K562 (cell line): Measurements from ENCODE around the gene ZNF787. TPM values are rescaled to one million over a fixed set of nuclear protein-coding genes. Genes with fewer than 3 reads are reported as not detected.

Experiments
- CBFA2T3 ChIP-seq: fragments of 450-650 bp; IDR thresholded peaks from 2 replicates; pipeline ENCODE4 v1.6.1; 2017
- CHD7 ChIP-seq: fragments of 200-600 bp; sonication (generic); IDR thresholded peaks from one replicate; pipeline ENCODE4 v1.6.1; 2012; ENCODE audit warnings: mild to moderate bottlenecking, low read depth, low read length, inconsistent platforms
- FOSL1 ChIP-seq: fragments of 200-800 bp; sonication (Bioruptor generic); conservative IDR thresholded peaks from 2 replicates; pipeline ENCODE4 v1.6.1; 2016; ENCODE audit warnings: missing genetic modification characterization, missing compliant biosample characterization
- SMC3 ChIP-seq: conservative IDR thresholded peaks from 2 replicates; pipeline ENCODE4 v1.6.1; 2011; ENCODE audit warnings: low read depth, low read length, improper control_type of control experiment; ENCODE audit not compliant: insufficient read depth
- YBX1 ChIP-seq: fragments of 450-650 bp; IDR thresholded peaks from 2 replicates; pipeline ENCODE4 v1.7.1; 2016; ENCODE audit warnings: mild to moderate bottlenecking
- ZFP36 ChIP-seq: fragments of 150-350 bp; IDR thresholded peaks from 2 replicates; pipeline ENCODE4 v1.6.1; 2018; ENCODE audit warnings: low read length, low read depth; ENCODE audit not compliant: partially characterized antibody
- ZKSCAN8 ChIP-seq: fragments of 200-800 bp; sonication (Bioruptor generic); IDR thresholded peaks from 2 replicates; pipeline ENCODE4 v1.6.1; 2016; ENCODE audit warnings: missing genetic modification characterization, missing compliant biosample characterization
- ZNF780A ChIP-seq: fragments of 250-450 bp; sonication (Bioruptor Pico); IDR thresholded peaks from 2 replicates; pipeline ENCODE4 v1.5.0; 2021; ENCODE audit warnings: mild to moderate bottlenecking
- polyA plus RNA-seq, 8 experiments: library from polyadenylated mRNA; depleted of rRNA in 4 of 8; stranded (reverse) in 5 of 8; unstranded in 3 of 8; fragments of >200 nt; fragmentation: Nextera tagmentation in 2 of 8; fragmentation: Illumina TruSeq in 1 of 8; extraction: Ambion mirVana in 2 of 8; extraction: Trizol in 1 of 8; gene quantifications; 2 replicates each; pipeline versions ENCODE4 v1.2.1 to v1.2.3, GENCODE V29; 2011 to 2014; ENCODE audit warnings: inconsistent platforms in 1 of 8, missing spikeins in 1 of 8
- total RNA-seq, 7 experiments: library from RNA; depleted of rRNA in 6 of 7; stranded (reverse); fragments of >200 nt in 6 of 7; fragmentation: Illumina TruSeq in 2 of 7; extraction: Trizol in 2 of 7; gene quantifications; 2 replicates each; pipeline versions ENCODE4 v1.2.1 to v1.2.3, GENCODE V29; 2011 to 2021; ENCODE audit warnings: low replicate concordance in 1 of 7
- TF ChIP-seq, protein P1 (sequence below): sonication (generic); formaldehyde crosslinking; IDR thresholded peaks from 2 replicates; pipeline ENCODE4 v1.8.0; 2023; ENCODE audit warnings: missing genetic modification reagents, mild to moderate bottlenecking, borderline replicate concordance

ZNF787 gene
- total and polyA plus RNA-seq, 9 of the 15 experiments (the other 6 are each of a cell fraction or from before 2014, with no cell fraction given): 0.45 to 77.6 (median 7.3) TPM

DNA sequence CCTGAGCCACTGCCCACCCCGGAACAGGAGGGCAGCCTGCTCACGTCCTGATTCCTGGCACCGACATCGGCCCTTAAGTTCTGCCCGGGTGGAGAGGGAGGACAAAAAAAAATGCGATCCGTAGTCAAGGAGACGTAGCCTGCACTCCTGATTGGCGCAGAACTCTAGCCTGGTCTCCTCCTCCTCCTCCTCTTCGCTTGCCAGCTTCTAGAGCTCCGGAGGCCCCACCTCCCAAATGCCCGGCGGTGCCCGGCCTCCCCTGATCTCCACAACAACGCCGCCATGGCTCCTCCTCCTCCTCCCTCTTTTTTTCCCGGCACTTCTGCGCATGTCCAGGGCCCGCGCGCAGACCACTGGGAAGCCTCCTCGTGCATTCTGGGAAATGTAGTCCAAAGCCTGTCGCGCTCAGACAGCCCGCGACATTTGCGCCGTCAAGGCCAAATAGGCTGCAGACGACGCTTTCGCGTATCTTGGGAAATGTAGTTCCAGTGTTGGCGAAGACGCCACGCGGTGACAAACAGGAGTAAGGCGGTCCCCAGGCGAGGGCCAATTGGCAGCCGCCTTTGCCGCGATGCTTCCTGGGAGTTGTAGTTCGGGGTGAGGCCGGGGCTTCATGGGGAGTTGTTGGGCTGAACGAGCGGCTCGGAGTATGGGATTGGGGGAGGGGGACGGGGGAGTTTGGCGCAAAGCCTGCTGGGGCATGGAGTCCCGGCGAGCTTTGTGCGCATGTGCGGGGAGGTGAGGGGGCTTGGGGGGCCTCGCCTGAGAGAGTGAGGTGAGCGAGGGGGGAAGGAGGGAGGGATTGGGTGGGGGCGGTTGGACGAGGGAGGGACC is 19.7 kb upstream of the ZNF787 start, which contains the start of gene ZNF444 (continued):
- TF ChIP-seq CHD7 (no peak), CBFA2T3 (no peak), ZKSCAN8 (no peak), YBX1 (no peak), FOSL1 (no peak), SMC3 (no peak), ZFP36 (no peak), ZNF780A (CRISPR knock-in tag) (no peak)
- TF ChIP-seq, protein P1, sequence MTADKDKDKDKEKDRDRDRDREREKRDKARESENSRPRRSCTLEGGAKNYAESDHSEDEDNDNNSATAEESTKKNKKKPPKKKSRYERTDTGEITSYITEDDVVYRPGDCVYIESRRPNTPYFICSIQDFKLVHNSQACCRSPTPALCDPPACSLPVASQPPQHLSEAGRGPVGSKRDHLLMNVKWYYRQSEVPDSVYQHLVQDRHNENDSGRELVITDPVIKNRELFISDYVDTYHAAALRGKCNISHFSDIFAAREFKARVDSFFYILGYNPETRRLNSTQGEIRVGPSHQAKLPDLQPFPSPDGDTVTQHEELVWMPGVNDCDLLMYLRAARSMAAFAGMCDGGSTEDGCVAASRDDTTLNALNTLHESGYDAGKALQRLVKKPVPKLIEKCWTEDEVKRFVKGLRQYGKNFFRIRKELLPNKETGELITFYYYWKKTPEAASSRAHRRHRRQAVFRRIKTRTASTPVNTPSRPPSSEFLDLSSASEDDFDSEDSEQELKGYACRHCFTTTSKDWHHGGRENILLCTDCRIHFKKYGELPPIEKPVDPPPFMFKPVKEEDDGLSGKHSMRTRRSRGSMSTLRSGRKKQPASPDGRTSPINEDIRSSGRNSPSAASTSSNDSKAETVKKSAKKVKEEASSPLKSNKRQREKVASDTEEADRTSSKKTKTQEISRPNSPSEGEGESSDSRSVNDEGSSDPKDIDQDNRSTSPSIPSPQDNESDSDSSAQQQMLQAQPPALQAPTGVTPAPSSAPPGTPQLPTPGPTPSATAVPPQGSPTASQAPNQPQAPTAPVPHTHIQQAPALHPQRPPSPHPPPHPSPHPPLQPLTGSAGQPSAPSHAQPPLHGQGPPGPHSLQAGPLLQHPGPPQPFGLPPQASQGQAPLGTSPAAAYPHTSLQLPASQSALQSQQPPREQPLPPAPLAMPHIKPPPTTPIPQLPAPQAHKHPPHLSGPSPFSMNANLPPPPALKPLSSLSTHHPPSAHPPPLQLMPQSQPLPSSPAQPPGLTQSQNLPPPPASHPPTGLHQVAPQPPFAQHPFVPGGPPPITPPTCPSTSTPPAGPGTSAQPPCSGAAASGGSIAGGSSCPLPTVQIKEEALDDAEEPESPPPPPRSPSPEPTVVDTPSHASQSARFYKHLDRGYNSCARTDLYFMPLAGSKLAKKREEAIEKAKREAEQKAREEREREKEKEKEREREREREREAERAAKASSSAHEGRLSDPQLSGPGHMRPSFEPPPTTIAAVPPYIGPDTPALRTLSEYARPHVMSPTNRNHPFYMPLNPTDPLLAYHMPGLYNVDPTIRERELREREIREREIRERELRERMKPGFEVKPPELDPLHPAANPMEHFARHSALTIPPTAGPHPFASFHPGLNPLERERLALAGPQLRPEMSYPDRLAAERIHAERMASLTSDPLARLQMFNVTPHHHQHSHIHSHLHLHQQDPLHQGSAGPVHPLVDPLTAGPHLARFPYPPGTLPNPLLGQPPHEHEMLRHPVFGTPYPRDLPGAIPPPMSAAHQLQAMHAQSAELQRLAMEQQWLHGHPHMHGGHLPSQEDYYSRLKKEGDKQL (CRISPR knock-in tag): no peak
- TF ChIP-seq, all 486 proteins: peak for 132
